Measurements from ENCODE around the gene ZMIZ1.

DNA sequence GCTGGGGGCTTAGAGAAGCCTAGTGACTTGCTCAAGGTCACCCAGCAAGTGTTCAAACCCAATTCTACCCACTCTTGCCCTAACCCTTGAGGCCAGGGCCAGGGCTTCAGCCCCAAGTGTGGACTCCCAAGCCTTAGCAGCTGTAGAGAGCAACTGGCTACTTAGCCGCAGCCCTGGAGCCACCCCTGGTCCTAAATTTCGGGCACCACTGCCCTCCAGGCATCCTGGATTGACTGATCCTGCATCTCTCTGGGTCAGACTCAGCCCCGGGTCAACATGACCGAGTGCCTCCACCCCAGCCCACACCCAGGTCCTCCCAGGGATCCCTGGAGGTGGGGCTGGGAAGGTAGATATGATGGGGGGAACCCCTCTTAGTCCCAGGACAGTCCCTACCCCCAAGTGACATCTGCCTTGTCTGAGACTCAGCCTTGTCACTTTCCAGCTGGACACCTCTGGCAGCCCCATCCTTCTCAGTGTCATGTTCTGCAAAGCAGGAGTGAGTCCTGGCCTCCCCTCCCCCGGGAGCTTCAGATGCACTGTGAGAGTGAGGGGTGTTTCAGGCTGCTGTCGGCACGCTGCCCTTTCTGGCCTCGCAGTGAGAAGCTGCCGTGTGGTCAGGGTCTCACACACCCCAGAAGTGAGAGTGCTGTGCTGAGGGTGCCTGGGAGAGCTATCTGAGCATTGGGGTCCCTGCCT lies 89.8 kb downstream of the ZMIZ1 start:
- TF ChIP-seq, protein P1, sequence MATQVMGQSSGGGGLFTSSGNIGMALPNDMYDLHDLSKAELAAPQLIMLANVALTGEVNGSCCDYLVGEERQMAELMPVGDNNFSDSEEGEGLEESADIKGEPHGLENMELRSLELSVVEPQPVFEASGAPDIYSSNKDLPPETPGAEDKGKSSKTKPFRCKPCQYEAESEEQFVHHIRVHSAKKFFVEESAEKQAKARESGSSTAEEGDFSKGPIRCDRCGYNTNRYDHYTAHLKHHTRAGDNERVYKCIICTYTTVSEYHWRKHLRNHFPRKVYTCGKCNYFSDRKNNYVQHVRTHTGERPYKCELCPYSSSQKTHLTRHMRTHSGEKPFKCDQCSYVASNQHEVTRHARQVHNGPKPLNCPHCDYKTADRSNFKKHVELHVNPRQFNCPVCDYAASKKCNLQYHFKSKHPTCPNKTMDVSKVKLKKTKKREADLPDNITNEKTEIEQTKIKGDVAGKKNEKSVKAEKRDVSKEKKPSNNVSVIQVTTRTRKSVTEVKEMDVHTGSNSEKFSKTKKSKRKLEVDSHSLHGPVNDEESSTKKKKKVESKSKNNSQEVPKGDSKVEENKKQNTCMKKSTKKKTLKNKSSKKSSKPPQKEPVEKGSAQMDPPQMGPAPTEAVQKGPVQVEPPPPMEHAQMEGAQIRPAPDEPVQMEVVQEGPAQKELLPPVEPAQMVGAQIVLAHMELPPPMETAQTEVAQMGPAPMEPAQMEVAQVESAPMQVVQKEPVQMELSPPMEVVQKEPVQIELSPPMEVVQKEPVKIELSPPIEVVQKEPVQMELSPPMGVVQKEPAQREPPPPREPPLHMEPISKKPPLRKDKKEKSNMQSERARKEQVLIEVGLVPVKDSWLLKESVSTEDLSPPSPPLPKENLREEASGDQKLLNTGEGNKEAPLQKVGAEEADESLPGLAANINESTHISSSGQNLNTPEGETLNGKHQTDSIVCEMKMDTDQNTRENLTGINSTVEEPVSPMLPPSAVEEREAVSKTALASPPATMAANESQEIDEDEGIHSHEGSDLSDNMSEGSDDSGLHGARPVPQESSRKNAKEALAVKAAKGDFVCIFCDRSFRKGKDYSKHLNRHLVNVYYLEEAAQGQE (IDR thresholded peaks at IDR 0.05; ENCODE audit: insufficient read depth in 1 of 2, low read depth in 2 of 2, low read length in 2 of 2), result no peak
- TF ChIP-seq TAF1 (IDR thresholded peaks at IDR 0.05; ENCODE audit: borderline replicate concordance, insufficient read depth, low read length) (no peak), POLR2AphosphoS5 (IDR thresholded peaks at IDR 0.05; ENCODE audit: low read depth, low read length) (no peak), FOXP2 (optimal IDR thresholded peaks at IDR 0.05; ENCODE audit: borderline replicate concordance, extremely low read depth, extremely low read length, insufficient read depth) (no peak), SIN3A (IDR thresholded peaks at IDR 0.05; ENCODE audit: borderline replicate concordance, insufficient read depth, low read length) (no peak)
